ENCODE data around the gene SEC63.
A peak's percentile ranks its signal among the peaks of the same experiment; 100 is the strongest.

- peak in 2 of 6 experiments; percentile 9 to 35 for TF ChIP-seq CTCF (IDR thresholded peaks at IDR 0.05)
- TF ChIP-seq POLR2A (IDR thresholded peaks at IDR 0.05): no peak
Observed at GRCh38 chr6:107977283-107977682, 19.3 kb upstream of the SEC63 start.

Measured in upper lobe of left lung (tissue), 4 donors.